H1 (cell line): ENCODE results near the gene RNF175. TPM values are rescaled to one million over a fixed set of nuclear protein-coding genes. Genes with fewer than 3 reads are reported as not detected.

Experiments
- CTCF ChIA-PET: fragments of 300-600 bp; sonication (Branson Sonifier 250); formaldehyde crosslinking; loops from one replicate; lab custom pipeline; 2021; ENCODE audit not compliant: partially characterized antibody; lab: Charles Lee
- POLR2A ChIA-PET: fragments of 300-600 bp; sonication (Branson Sonifier 250); formaldehyde crosslinking; loops from one replicate; lab custom pipeline; 2021; ENCODE audit warnings: inconsistent platforms; ENCODE audit not compliant: partially characterized antibody; lab: Charles Lee
- DNase-seq, 2 experiments: peaks; one replicate each; pipeline versions ENCODE4 v3.0.0 to v3.0.0-alpha.2; 2010 to 2022; ENCODE audit warnings: low spot score in 2 of 2, low read depth in 1 of 2, mixed read lengths in 1 of 2
- FAIRE-seq: peaks from 2 replicates; lab custom pipeline; 2011; peaks lifted over from hg19 to GRCh38; lab: Jason Lieb, UNC
- H2AFZ ChIP-seq: 2 replicates; pipeline ENCODE4 v1.8.1; 2012; ENCODE audit warnings: low read length, inconsistent platforms
- H2AK5ac ChIP-seq: 2 replicates; pipeline ENCODE4 v1.6.1; 2013; ENCODE audit warnings: low read depth, low read length
- H2BK120ac ChIP-seq: replicated peaks from 2 replicates; pipeline ENCODE3; 2013; ENCODE audit warnings: low read depth, low read length, inconsistent platforms
- H2BK12ac ChIP-seq: 2 replicates; pipeline ENCODE4 v1.6.1; 2013; ENCODE audit warnings: low read depth, low read length
- H2BK15ac ChIP-seq: 2 replicates; pipeline ENCODE4 v1.6.1; 2013; ENCODE audit warnings: low read length
- H2BK20ac ChIP-seq: 2 replicates; pipeline ENCODE4 v1.6.1; 2013; ENCODE audit warnings: low read length
- H2BK5ac ChIP-seq: 2 replicates; pipeline ENCODE4 v1.6.1; 2013; ENCODE audit warnings: low read depth, low read length
- H3K14ac ChIP-seq: 2 replicates; pipeline ENCODE4 v1.6.1; 2013; ENCODE audit warnings: inconsistent platforms; ENCODE audit not compliant: insufficient read length
- H3K18ac ChIP-seq: 2 replicates; pipeline ENCODE4 v1.6.1; 2013; ENCODE audit warnings: low read length; ENCODE audit errors: extremely low read depth
- H3K23ac ChIP-seq: 2 replicates; pipeline ENCODE4 v1.6.1; 2013; ENCODE audit warnings: inconsistent platforms; ENCODE audit not compliant: insufficient read length
- H3K23me2 ChIP-seq: 2 replicates; pipeline ENCODE4 v1.6.1; 2013; ENCODE audit warnings: low read depth, low read length
- H3K27ac ChIP-seq: 2 replicates; pipeline ENCODE4 v1.6.1; 2011; ENCODE audit warnings: low read depth, low read length, inconsistent platforms
- H3K27me3 ChIP-seq, 4 experiments: replicated peaks in 1 of 4; 1 replicate in 1 of 4; 2 replicates in 3 of 4; pipeline versions ENCODE4 v1.6.1 to v1.8.1; 2011 to 2013; ENCODE audit warnings: low read length in 3 of 4, mild to moderate bottlenecking in 3 of 4, inconsistent platforms in 2 of 4, mixed read lengths in 2 of 4, moderate library complexity in 1 of 4; ENCODE audit not compliant: control insufficient read depth in 3 of 4, insufficient read depth in 3 of 4; ENCODE audit errors: extremely low read depth in 1 of 4
- H3K36me3 ChIP-seq, 4 experiments: 2 replicates each; pipeline versions ENCODE4 v1.6.1 to v1.8.1; 2011 to 2013; ENCODE audit warnings: mild to moderate bottlenecking in 4 of 4, low read length in 3 of 4, moderate library complexity in 2 of 4, control low read depth in 1 of 4, inconsistent platforms in 1 of 4; ENCODE audit not compliant: insufficient read depth in 4 of 4, control insufficient read depth in 2 of 4
- H3K4ac ChIP-seq: replicated peaks from 2 replicates; pipeline ENCODE3; 2013; ENCODE audit warnings: low read length, low read depth, mixed read lengths, inconsistent platforms; ENCODE audit not compliant: insufficient read length
- H3K4me1 ChIP-seq, 4 experiments: replicated peaks in 1 of 4; 1 replicate in 1 of 4; 2 replicates in 3 of 4; pipeline versions ENCODE4 v1.6.1 to v1.8.1; 2011 to 2013; ENCODE audit warnings: low read length in 3 of 4, inconsistent platforms in 2 of 4, mixed read lengths in 1 of 4; ENCODE audit not compliant: insufficient read depth in 4 of 4, control insufficient read depth in 3 of 4
- H3K4me2 ChIP-seq, 2 experiments: 2 replicates each; pipeline versions ENCODE4 v1.6.1 to v1.8.1; 2011 to 2013; ENCODE audit warnings: low read depth in 2 of 2, low read length in 2 of 2, control low read depth in 1 of 2, inconsistent platforms in 1 of 2, mild to moderate bottlenecking in 1 of 2; ENCODE audit not compliant: insufficient read depth in 1 of 2
- H3K4me3 ChIP-seq, 4 experiments: fragments of 200-600, 300-600 bp in 1 of 4; sonication (generic), shearing (Covaris generic), sonication (Bioruptor Twin) in 1 of 4; 2 replicates each; pipeline versions ENCODE4 v1.5.1 to v1.8.1; 2011 to 2016; ENCODE audit warnings: low read length in 4 of 4, low read depth in 3 of 4, control low read depth in 2 of 4, inconsistent platforms in 2 of 4, mild to moderate bottlenecking in 2 of 4, mixed read lengths in 1 of 4, moderate library complexity in 1 of 4; ENCODE audit not compliant: insufficient read depth in 2 of 4; ENCODE audit errors: extremely low read depth in 1 of 4
- H3K56ac ChIP-seq: replicated peaks from 2 replicates; pipeline ENCODE3; 2013; ENCODE audit warnings: low read depth, mild to moderate bottlenecking, mixed read lengths, low read length, inconsistent platforms; ENCODE audit not compliant: insufficient read length
- H3K79me1 ChIP-seq: 2 replicates; pipeline ENCODE4 v1.6.1; 2013; ENCODE audit warnings: low read depth, low read length, control low read depth
- H3K79me2 ChIP-seq, 2 experiments: 2 replicates each; pipeline versions ENCODE4 v1.6.1 to v1.8.1; 2012 to 2013; ENCODE audit warnings: low read length in 2 of 2, mild to moderate bottlenecking in 2 of 2, inconsistent platforms in 1 of 2; ENCODE audit not compliant: insufficient read depth in 2 of 2, control insufficient read depth in 1 of 2
- H3K9ac ChIP-seq, 4 experiments: replicated peaks in 1 of 4; 1 replicate in 1 of 4; 2 replicates in 3 of 4; pipeline versions ENCODE4 v1.6.1 to v1.8.1; 2011 to 2013; ENCODE audit warnings: low read depth in 3 of 4, low read length in 3 of 4, control low read depth in 2 of 4, mild to moderate bottlenecking in 2 of 4, moderate library complexity in 2 of 4, inconsistent platforms in 1 of 4; ENCODE audit errors: extremely low read depth in 1 of 4
- H3K9me3 ChIP-seq, 2 experiments: 2 replicates each; pipeline versions ENCODE4 v1.6.1 to v1.8.1; 2012 to 2013; ENCODE audit warnings: mild to moderate bottlenecking in 2 of 2, moderate library complexity in 2 of 2, control low read depth in 1 of 2, inconsistent platforms in 1 of 2, low read depth in 1 of 2, low read length in 1 of 2, mixed read lengths in 1 of 2; ENCODE audit not compliant: insufficient read depth in 2 of 2
- H4K20me1 ChIP-seq, 2 experiments: replicated peaks in 1 of 2; 2 replicates each; pipeline versions ENCODE3 to v1.8.1; 2011 to 2013; ENCODE audit warnings: inconsistent platforms in 2 of 2, low read length in 2 of 2, mild to moderate bottlenecking in 1 of 2; ENCODE audit not compliant: insufficient read depth in 2 of 2, control insufficient read depth in 1 of 2
- H4K5ac ChIP-seq: 2 replicates; pipeline ENCODE4 v1.6.1; 2013; ENCODE audit warnings: low read length, low read depth, mixed read lengths, inconsistent platforms; ENCODE audit not compliant: insufficient read length
- H4K8ac ChIP-seq: 2 replicates; pipeline ENCODE4 v1.8.0; 2013; ENCODE audit warnings: mild to moderate bottlenecking, moderate library complexity, low read length, inconsistent platforms; ENCODE audit not compliant: insufficient read depth; ENCODE audit errors: extremely low read depth
- H4K91ac ChIP-seq: replicated peaks from 2 replicates; pipeline ENCODE3; 2013; ENCODE audit warnings: low read length, mixed read lengths, inconsistent platforms; ENCODE audit not compliant: insufficient read length
- KDM1A ChIP-seq: fragments of 200-600, 300-600 bp; sonication (generic); IDR thresholded peaks from 2 replicates; pipeline ENCODE4 v1.7.1; 2016; ENCODE audit warnings: mild to moderate bottlenecking, low read length, borderline replicate concordance
- NANOG ChIP-seq: IDR thresholded peaks from 2 replicates; pipeline ENCODE4 v1.6.1; 2011; ENCODE audit warnings: low read length, low read depth, mild to moderate bottlenecking, inconsistent platforms; ENCODE audit not compliant: insufficient read depth, poor library complexity, severe bottlenecking
- POLR2A ChIP-seq, 2 experiments: IDR thresholded peaks; 1 replicate in 1 of 2; 2 replicates in 1 of 2; pipeline ENCODE4 v1.6.1; 2011; ENCODE audit warnings: low read depth in 2 of 2, low read length in 2 of 2, mild to moderate bottlenecking in 2 of 2; ENCODE audit errors: control extremely low read depth in 1 of 2
- POU5F1 ChIP-seq: IDR thresholded peaks from 2 replicates; pipeline ENCODE4 v1.6.1; 2011; ENCODE audit warnings: low read depth, mild to moderate bottlenecking, low read length, moderate library complexity
- SIRT6 ChIP-seq: IDR thresholded peaks from one replicate; pipeline ENCODE4 v1.7.1; 2012; ENCODE audit warnings: low read length, inconsistent platforms
- whole genome bisulfite sequencing, 2 experiments: shearing (Covaris generic) in 1 of 2; methylation state at CpG; one replicate each; pipeline versions ENCODE4 v1.1.6 to v1.1.7; 2013 to 2015; ENCODE audit warnings: low lambda C conversion rate in 2 of 2, mixed read lengths in 2 of 2, inconsistent platforms in 1 of 2, low coverage in 1 of 2, missing lambda C conversion rate in 1 of 2; ENCODE audit not compliant: insufficient replicate concordance in 2 of 2, insufficient coverage in 1 of 2, insufficient read length in 1 of 2; ENCODE audit errors: extremely low coverage in 1 of 2, missing lambda C conversion rate in 1 of 2; 5-methylcytosine and 5-hydroxymethylcytosine counted together
- polyA plus RNA-seq, 7 experiments: library from polyadenylated mRNA; depleted of rRNA in 3 of 7; stranded (reverse) in 5 of 7; unstranded in 2 of 7; fragments of >200 nt in 5 of 7; fragments of 200-250 nt in 2 of 7; gene quantifications; 1 replicate in 5 of 7; 2 replicates in 1 of 7; 4 replicates in 1 of 7; pipeline versions ENCODE4 v1.2.1 to v1.2.3, GENCODE V29; 2011 to 2013; ENCODE audit warnings: missing spikeins in 2 of 7, mixed read lengths in 2 of 7
- total RNA-seq: library from RNA; stranded (reverse); fragmentation: NEBNext Ultra II Directional; extraction: Animal tissue kit (Norgen Biotek cat#: 25700); gene quantifications from 2 replicates; pipeline ENCODE4 v1.2.1, GENCODE V29; 2021

RNF175 gene
- total and polyA plus RNA-seq, 2 of the 8 experiments (the other 6 are each of a cell fraction or from before 2014, with no cell fraction given) = 7.9 to 9.8 TPM

DNA sequence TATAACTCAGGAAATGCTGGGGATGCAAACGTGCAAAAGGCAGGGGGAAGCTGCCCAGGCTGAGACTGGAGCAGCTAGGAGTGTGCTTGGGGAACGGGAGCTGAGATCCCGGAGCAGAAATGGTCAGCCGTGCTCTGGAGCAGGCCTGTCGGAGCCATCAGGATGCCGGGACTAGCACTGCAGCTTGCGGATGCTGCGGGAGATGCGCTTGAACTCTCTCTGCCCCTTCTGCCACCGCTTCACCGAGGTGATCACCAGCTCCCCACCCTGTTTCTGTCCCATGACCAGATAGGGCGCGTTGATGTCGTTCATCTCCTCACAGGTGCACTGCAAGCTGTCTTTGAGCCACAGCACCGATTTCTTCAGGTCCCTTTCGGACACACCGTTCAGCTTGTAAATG lies 21.5 kb upstream of the RNF175 start:
- H3K27ac ChIP-seq = peak overlapping the region; percentile 33
- 90% methylated on average over 17 of the region's 17 CpGs; no CpG with 5 or more reads in 1 of the 2 experiments for WGBS, 2 experiments

More for the DNA sequence above, 21.5 kb upstream of the RNF175 start:
- H3K4me2 ChIP-seq = peak overlapping the region in 1 of 2 experiments; percentile 39; a peak in 1 of 4 replicates
- H3K27me3 ChIP-seq = no peaks in the 10 kb centered on the region
- H3K23ac ChIP-seq = no peak overlapping the region
- H2BK5ac ChIP-seq = no peak overlapping the region
- H3K56ac ChIP-seq = no peak overlapping the region
- H3K9ac ChIP-seq = no peak overlapping the region; a peak in 1 of 7 replicates
- peaks cover under 1% of the 10 kb centered on the region; the same call in 1 of the 2 replicates for H3K23me2 ChIP-seq
- H3K18ac ChIP-seq = no peak overlapping the region
- TF ChIP-seq POU5F1 (no peak), KDM1A (no peak), SIRT6 (no peak), NANOG (no peak), POLR2A (IDR thresholded peaks at IDR 0.05; ENCODE audit: control extremely low read depth in 1 of 2, low read depth in 2 of 2, low read length in 2 of 2) (peak in 1 of 2 experiments; percentile 63; a peak in 1 of 3 replicates)
- no peak overlapping the region for H3K14ac ChIP-seq
- DNase-seq = no peak
- no peak for FAIRE-seq
- H3K79me1 ChIP-seq = no peaks in the 10 kb centered on the region
- peaks cover 5 to 22% of the 10 kb centered on the region in 2 experiments for H4K20me1 ChIP-seq
- H4K5ac ChIP-seq = no peak overlapping the region
- no peak overlapping the region for H3K4me3 ChIP-seq
- no peak overlapping the region for H3K4ac ChIP-seq
- no peak overlapping the region for H4K91ac ChIP-seq
- POLR2A ChIA-PET = interaction anchor here (0.6 to 3.6 kb wide), 11 partner anchors 8 to 270 kb away, joined by 3 to 77 read pairs (median 4); partner anchors contain the start of gene SFRP2
- peaks cover 8 to 53% (median 37%) of the 10 kb centered on the region in 4 experiments for H3K36me3 ChIP-seq
- no peak overlapping the region for H2AK5ac ChIP-seq
- no peak overlapping the region for H2BK15ac ChIP-seq
- CTCF ChIA-PET = interaction anchor here (0.6 to 5.8 kb wide), 13 partner anchors 10 to 725 kb away, joined by 3 to 48 read pairs (median 4); no protein-coding TSS in a partner anchor
- no peak overlapping the region for H2BK120ac ChIP-seq
- no peak overlapping the region for H4K8ac ChIP-seq
- no peak overlapping the region for H2BK12ac ChIP-seq
- H2AFZ ChIP-seq = no peak overlapping the region
- H3K9me3 ChIP-seq = 0 out of 4 replicates have a peak, but pooled peaks cover 0 to 3% of the 10 kb centered on the region in 2 experiments
- peaks cover under 1 to 29% of the 10 kb centered on the region in 2 experiments; a peak in 2 of 4 replicates for H3K79me2 ChIP-seq
- peaks cover 0 to 19% (median 7%) of the 10 kb centered on the region in 4 experiments; a peak in 4 of 7 replicates for H3K4me1 ChIP-seq
- no peak overlapping the region for H2BK20ac ChIP-seq
